SK-N-SH (cell line): ENCODE results near the gene CDKN2B-AS1. TPM values are rescaled to one million over a fixed set of nuclear protein-coding genes. Genes with fewer than 3 reads are reported as not detected.

Experiments
- CTCF ChIA-PET: fragments of 300-600, 350-600 bp; formaldehyde crosslinking; extraction: SDS; loops from one replicate; lab custom pipeline; 2021; lab: Yijun Ruan, JAX
- POLR2A ChIA-PET: fragments of 350-600 bp; sonication (Branson Sonifier 250); formaldehyde crosslinking; extraction: SDS; loops from one replicate; lab custom pipeline; 2020; ENCODE audit warnings: antibody characterized with exemption, inconsistent platforms; lab: Yijun Ruan, JAX
- DNase-seq: peaks from one replicate; pipeline ENCODE4 v3.0.0; 2012
- H2AFZ ChIP-seq: fragments of 200-600 bp; sonication (generic); 2 replicates; pipeline ENCODE4 v1.8.1; 2016; ENCODE audit warnings: antibody characterized with exemption, mild to moderate bottlenecking, low read depth
- H3F3A ChIP-seq: fragments of 200-600 bp; sonication (generic); replicated peaks from 2 replicates; pipeline ENCODE3; 2016; ENCODE audit warnings: antibody characterized with exemption, mild to moderate bottlenecking; ENCODE audit not compliant: insufficient read depth
- H3K27ac ChIP-seq, 2 experiments: fragments of 200-500 bp in 1 of 2; fragments of 200-600 bp in 1 of 2; sonication (Bioruptor generic) in 1 of 2; sonication (generic), shearing (Covaris generic) in 1 of 2; 2 replicates each; pipeline versions ENCODE4 v1.5.1 to v1.6.1; 2014 to 2016; ENCODE audit warnings: low read depth in 2 of 2, inconsistent platforms in 1 of 2, low read length in 1 of 2, mild to moderate bottlenecking in 1 of 2, mixed read lengths in 1 of 2
- H3K27me3 ChIP-seq: fragments of 200-600 bp; sonication (generic), shearing (Covaris generic); 2 replicates; pipeline ENCODE4 v1.6.1; 2016; ENCODE audit warnings: mixed run types; ENCODE audit not compliant: insufficient read depth
- H3K36me3 ChIP-seq, 2 experiments: fragments of 200-500 bp in 1 of 2; fragments of 200-600 bp in 1 of 2; sonication (Bioruptor generic) in 1 of 2; sonication (generic) in 1 of 2; replicated peaks in 1 of 2; 2 replicates each; pipeline versions ENCODE3 to v1.5.1; 2014 to 2016; ENCODE audit warnings: low read length in 1 of 2, mild to moderate bottlenecking in 1 of 2; ENCODE audit not compliant: insufficient read depth in 2 of 2, control insufficient read depth in 1 of 2
- H3K4me1 ChIP-seq, 2 experiments: fragments of 200-500 bp in 1 of 2; fragments of 200-600 bp in 1 of 2; sonication (Bioruptor generic) in 1 of 2; sonication (generic), shearing (Covaris generic) in 1 of 2; 2 replicates each; pipeline versions ENCODE4 v1.5.1 to v1.6.1; 2014 to 2016; ENCODE audit warnings: low read depth in 1 of 2, low read length in 1 of 2, mixed run types in 1 of 2; ENCODE audit not compliant: insufficient read depth in 2 of 2, control insufficient read depth in 1 of 2
- H3K4me2 ChIP-seq: fragments of 200-600 bp; sonication (generic), shearing (Covaris generic); 2 replicates; pipeline ENCODE4 v1.6.1; 2017; ENCODE audit warnings: mixed run types
- H3K4me3 ChIP-seq, 2 experiments: fragments of 200-500 bp in 1 of 2; fragments of 200-600 bp in 1 of 2; sonication (Bioruptor generic) in 1 of 2; sonication (generic), shearing (Covaris generic) in 1 of 2; 2 replicates each; pipeline versions ENCODE4 v1.5.1 to v1.8.1; 2014 to 2016; ENCODE audit warnings: low read depth in 2 of 2, inconsistent platforms in 1 of 2, low read length in 1 of 2, mild to moderate bottlenecking in 1 of 2, mixed read lengths in 1 of 2, moderate library complexity in 1 of 2
- H3K79me2 ChIP-seq: fragments of 200-600 bp; sonication (generic); 2 replicates; pipeline ENCODE4 v1.8.1; 2017; ENCODE audit warnings: mild to moderate bottlenecking; ENCODE audit not compliant: insufficient read depth
- H3K9ac ChIP-seq: fragments of 200-600 bp; sonication (generic); 2 replicates; pipeline ENCODE4 v1.6.1; 2017; ENCODE audit warnings: mixed run types
- H3K9me2 ChIP-seq: fragments of 200-600 bp; sonication (generic); 2 replicates; pipeline ENCODE4 v1.6.1; 2017; ENCODE audit warnings: mixed run types
- H3K9me3 ChIP-seq: fragments of 200-600 bp; sonication (generic); 2 replicates; pipeline ENCODE4 v1.6.1; 2017; ENCODE audit warnings: mixed run types, mild to moderate bottlenecking, moderate library complexity
- H4K20me1 ChIP-seq: fragments of 200-600 bp; sonication (generic); 2 replicates; pipeline ENCODE4 v1.6.1; 2017; ENCODE audit warnings: mild to moderate bottlenecking, mixed run types; ENCODE audit not compliant: insufficient read depth
- ELF1 ChIP-seq: IDR thresholded peaks from 2 replicates; pipeline ENCODE4 v1.4.0; 2012
- EP300 ChIP-seq, 2 experiments: IDR thresholded peaks; 2 replicates each; pipeline versions ENCODE4 v1.4.0 to v1.6.1; 2012; ENCODE audit warnings: borderline replicate concordance in 1 of 2, low read depth in 1 of 2, low read length in 1 of 2
- EZH2phosphoT487 ChIP-seq: fragments of 200-600 bp; sonication (generic); IDR thresholded peaks from 2 replicates; pipeline ENCODE4 v1.6.1; 2017; ENCODE audit warnings: low read depth, mixed run types, mild to moderate bottlenecking, antibody characterized with exemption, moderate library complexity, borderline replicate concordance
- FOSL2 ChIP-seq: IDR thresholded peaks from 2 replicates; pipeline ENCODE4 v1.4.0; 2012; ENCODE audit warnings: low read depth, mild to moderate bottlenecking, moderate library complexity, borderline replicate concordance
- FOXJ3 ChIP-seq: sonication (generic); formaldehyde crosslinking; IDR thresholded peaks from 2 replicates; pipeline ENCODE4 v1.5.1; 2020; ENCODE audit warnings: mild to moderate bottlenecking, missing genetic modification reagents
- GABPA ChIP-seq: IDR thresholded peaks from 2 replicates; pipeline ENCODE4 v1.4.0; 2012; ENCODE audit warnings: low read depth, mild to moderate bottlenecking
- GATA2 ChIP-seq: sonication (generic); formaldehyde crosslinking; IDR thresholded peaks from 2 replicates; pipeline ENCODE4 v1.5.0; 2020; ENCODE audit warnings: mild to moderate bottlenecking, missing genetic modification reagents
- MEF2A ChIP-seq: IDR thresholded peaks from 2 replicates; pipeline ENCODE4 v1.4.0; 2012; ENCODE audit warnings: low read depth, borderline replicate concordance
- NFIC ChIP-seq: IDR thresholded peaks from 2 replicates; pipeline ENCODE4 v1.4.0; 2012; ENCODE audit warnings: borderline replicate concordance
- NRF1 ChIP-seq: IDR thresholded peaks from 2 replicates; pipeline ENCODE4 v1.6.1; 2012; ENCODE audit warnings: low read depth, mild to moderate bottlenecking, low read length
- PBX3 ChIP-seq: IDR thresholded peaks from 2 replicates; pipeline ENCODE4; 2012
- RAD21 ChIP-seq: IDR thresholded peaks from 2 replicates; pipeline ENCODE4 v1.6.1; 2012; ENCODE audit warnings: mild to moderate bottlenecking, low read length
- RFX5 ChIP-seq: IDR thresholded peaks from 2 replicates; pipeline ENCODE4 v1.6.1; 2012; ENCODE audit warnings: mild to moderate bottlenecking, improper control_type of control experiment, low read length
- RXRA ChIP-seq: IDR thresholded peaks from 2 replicates; pipeline ENCODE4 v1.4.0; 2012; ENCODE audit warnings: low read depth, mild to moderate bottlenecking, borderline replicate concordance
- SMC3 ChIP-seq: IDR thresholded peaks from 2 replicates; pipeline ENCODE4 v1.6.1; 2012; ENCODE audit warnings: low read depth, low read length, improper control_type of control experiment
- TAF1 ChIP-seq: IDR thresholded peaks from 2 replicates; pipeline ENCODE4 v1.6.1; 2012; ENCODE audit warnings: low read depth, mild to moderate bottlenecking, low read length, moderate library complexity, borderline replicate concordance
- YY1 ChIP-seq: IDR thresholded peaks from 2 replicates; pipeline ENCODE4 v1.4.0; 2012; ENCODE audit warnings: low read depth, mild to moderate bottlenecking
- WGBS: methylation state at CpG from one replicate; pipeline ENCODE4 v1.1.6; 2017; ENCODE audit warnings: low lambda C conversion rate; 5-methylcytosine and 5-hydroxymethylcytosine counted together
- polyA plus RNA-seq, 3 experiments: library from polyadenylated mRNA; depleted of rRNA; stranded (reverse); fragments of >200 nt; gene quantifications; 2 replicates each; pipeline ENCODE4 v1.2.3, GENCODE V29; 2012
- TF ChIP-seq, protein P1 (sequence below): fragments of 150-350 bp; IDR thresholded peaks from 2 replicates; pipeline ENCODE4 v1.6.1; 2017; ENCODE audit warnings: antibody characterized with exemption, low read length, low read depth, borderline replicate concordance
- TF ChIP-seq, protein P2 (sequence below): IDR thresholded peaks from 2 replicates; pipeline ENCODE4 v1.6.1; 2012; ENCODE audit warnings: mild to moderate bottlenecking, low read depth, low read length, moderate library complexity
- TF ChIP-seq, protein P3 (sequence below): IDR thresholded peaks from 2 replicates; pipeline ENCODE4 v1.4.0; 2012; ENCODE audit warnings: low read depth, borderline replicate concordance

CDKN2B-AS1 gene
- polyA plus RNA-seq, 1 of the 3 experiments (the other 2 are of a cell fraction) = 0.25 TPM

DNA sequence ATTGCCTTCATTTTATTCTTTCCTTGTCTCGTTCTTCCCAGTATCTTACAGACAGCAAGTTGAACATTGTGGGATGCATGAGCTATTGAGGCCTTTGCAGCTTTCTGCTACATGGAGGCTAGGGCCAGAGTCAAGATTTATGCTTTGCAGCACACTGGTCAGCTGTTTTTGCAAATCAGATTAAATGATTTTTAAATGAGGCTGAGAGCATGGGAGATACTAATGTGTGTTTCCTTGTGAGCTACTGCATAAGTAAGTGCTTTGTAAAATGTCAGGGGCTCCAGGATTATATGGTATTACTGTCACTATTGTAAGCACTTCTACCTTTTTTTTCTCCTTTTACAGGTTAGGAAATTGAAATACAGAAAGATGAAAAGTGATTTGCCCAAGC, 125.6 kb downstream of the CDKN2B-AS1 start:
- Histone ChIP-seq H3F3A (peaks cover 6% of the 10 kb centered on the region), H3K79me2 (no peaks in the 10 kb centered on the region), H2AFZ (no peak overlapping the region), H3K9me3 (peaks cover 7% of the 10 kb centered on the region), H3K9ac (no peak overlapping the region), H3K36me3 (no peaks in the 10 kb centered on the region), H3K27ac (no peak overlapping the region), H3K27me3 (peaks cover 15% of the 10 kb centered on the region; the same call in 1 of the 2 replicates), H3K4me2 (no peak overlapping the region), H3K4me1 (peaks cover 0 to 10% of the 10 kb centered on the region in 2 experiments; a peak in 2 of 4 replicates), H3K4me3 (no peak overlapping the region), H4K20me1 (no peaks in the 10 kb centered on the region), H3K9me2 (no peaks in the 10 kb centered on the region)
- 83% methylated on average over 1 of the region's 1 CpG for WGBS
- TF ChIP-seq ELF1 (no peak), RXRA (no peak), RFX5 (no peak), SMC3 (no peak), TAF1 (no peak), EP300 (IDR thresholded peaks at IDR 0.05; ENCODE audit: borderline replicate concordance in 1 of 2, low read depth in 1 of 2, low read length in 1 of 2) (no peak), MEF2A (no peak), RAD21 (no peak)
- TF ChIP-seq, protein P1, sequence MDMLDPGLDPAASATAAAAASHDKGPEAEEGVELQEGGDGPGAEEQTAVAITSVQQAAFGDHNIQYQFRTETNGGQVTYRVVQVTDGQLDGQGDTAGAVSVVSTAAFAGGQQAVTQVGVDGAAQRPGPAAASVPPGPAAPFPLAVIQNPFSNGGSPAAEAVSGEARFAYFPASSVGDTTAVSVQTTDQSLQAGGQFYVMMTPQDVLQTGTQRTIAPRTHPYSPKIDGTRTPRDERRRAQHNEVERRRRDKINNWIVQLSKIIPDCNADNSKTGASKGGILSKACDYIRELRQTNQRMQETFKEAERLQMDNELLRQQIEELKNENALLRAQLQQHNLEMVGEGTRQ = no peak
- ChIA-PET CTCF (interaction anchor here (1.0 to 5.6 kb wide), 14 partner anchors 10 to 411 kb away, joined by 3 to 38 read pairs (median 4); partner anchors contain the start of gene CDKN2B), POLR2A (no interaction called here)
- no peak for DNase-seq

DNA sequence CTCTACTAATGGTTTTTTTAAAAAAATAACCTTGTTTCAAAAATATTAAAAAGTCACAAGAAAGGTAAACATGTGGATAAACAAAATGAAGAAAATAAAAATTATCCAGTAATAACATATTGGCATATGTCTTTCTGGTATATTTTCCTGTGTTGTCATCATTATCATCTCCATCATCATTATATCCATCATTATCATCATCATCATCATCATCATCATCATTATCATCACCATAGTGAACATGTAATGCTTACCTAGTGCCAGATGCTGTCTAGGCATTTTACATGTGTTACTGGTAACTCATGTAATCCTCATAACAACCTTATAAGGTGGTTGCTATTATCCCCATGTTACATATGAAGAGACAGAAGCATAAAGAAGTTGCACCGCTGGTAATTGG, 126.0 kb downstream of the CDKN2B-AS1 start:
- Histone ChIP-seq H3K4me3 (no peak overlapping the region), H3K79me2 (no peaks in the 10 kb centered on the region), H3K9me2 (no peaks in the 10 kb centered on the region), H3K9ac (no peak overlapping the region), H3K27ac (no peak overlapping the region), H3K27me3 (peaks cover 15% of the 10 kb centered on the region; the same call in 1 of the 2 replicates), H3K9me3 (peaks cover 7% of the 10 kb centered on the region), H3K36me3 (no peaks in the 10 kb centered on the region), H4K20me1 (no peaks in the 10 kb centered on the region), H3K4me2 (no peak overlapping the region), H3F3A (peaks cover 6% of the 10 kb centered on the region), H2AFZ (no peak overlapping the region), H3K4me1 (peaks cover 0 to 10% of the 10 kb centered on the region in 2 experiments; a peak in 1 of 4 replicates)
- DNase-seq = no peak
- ChIA-PET CTCF (interaction anchor here (1.0 to 5.6 kb wide), 8 partner anchors 11 to 349 kb away, joined by 3 to 38 read pairs (median 7); partner anchors contain the start of gene CDKN2B), POLR2A (no interaction called here)
- 0% methylated on average over 1 of the region's 1 CpG for WGBS
- TF ChIP-seq NFIC = no peak
- no peak for TF ChIP-seq FOSL2
- TF ChIP-seq RFX5 = no peak
- TF ChIP-seq, protein P2, sequence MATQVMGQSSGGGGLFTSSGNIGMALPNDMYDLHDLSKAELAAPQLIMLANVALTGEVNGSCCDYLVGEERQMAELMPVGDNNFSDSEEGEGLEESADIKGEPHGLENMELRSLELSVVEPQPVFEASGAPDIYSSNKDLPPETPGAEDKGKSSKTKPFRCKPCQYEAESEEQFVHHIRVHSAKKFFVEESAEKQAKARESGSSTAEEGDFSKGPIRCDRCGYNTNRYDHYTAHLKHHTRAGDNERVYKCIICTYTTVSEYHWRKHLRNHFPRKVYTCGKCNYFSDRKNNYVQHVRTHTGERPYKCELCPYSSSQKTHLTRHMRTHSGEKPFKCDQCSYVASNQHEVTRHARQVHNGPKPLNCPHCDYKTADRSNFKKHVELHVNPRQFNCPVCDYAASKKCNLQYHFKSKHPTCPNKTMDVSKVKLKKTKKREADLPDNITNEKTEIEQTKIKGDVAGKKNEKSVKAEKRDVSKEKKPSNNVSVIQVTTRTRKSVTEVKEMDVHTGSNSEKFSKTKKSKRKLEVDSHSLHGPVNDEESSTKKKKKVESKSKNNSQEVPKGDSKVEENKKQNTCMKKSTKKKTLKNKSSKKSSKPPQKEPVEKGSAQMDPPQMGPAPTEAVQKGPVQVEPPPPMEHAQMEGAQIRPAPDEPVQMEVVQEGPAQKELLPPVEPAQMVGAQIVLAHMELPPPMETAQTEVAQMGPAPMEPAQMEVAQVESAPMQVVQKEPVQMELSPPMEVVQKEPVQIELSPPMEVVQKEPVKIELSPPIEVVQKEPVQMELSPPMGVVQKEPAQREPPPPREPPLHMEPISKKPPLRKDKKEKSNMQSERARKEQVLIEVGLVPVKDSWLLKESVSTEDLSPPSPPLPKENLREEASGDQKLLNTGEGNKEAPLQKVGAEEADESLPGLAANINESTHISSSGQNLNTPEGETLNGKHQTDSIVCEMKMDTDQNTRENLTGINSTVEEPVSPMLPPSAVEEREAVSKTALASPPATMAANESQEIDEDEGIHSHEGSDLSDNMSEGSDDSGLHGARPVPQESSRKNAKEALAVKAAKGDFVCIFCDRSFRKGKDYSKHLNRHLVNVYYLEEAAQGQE = no peak
- no peak for TF ChIP-seq NRF1
- TF ChIP-seq FOXJ3 (CRISPR knock-in tag) = no peak
- no peak for TF ChIP-seq PBX3
- TF ChIP-seq GABPA = no peak
- TF ChIP-seq, protein P3, sequence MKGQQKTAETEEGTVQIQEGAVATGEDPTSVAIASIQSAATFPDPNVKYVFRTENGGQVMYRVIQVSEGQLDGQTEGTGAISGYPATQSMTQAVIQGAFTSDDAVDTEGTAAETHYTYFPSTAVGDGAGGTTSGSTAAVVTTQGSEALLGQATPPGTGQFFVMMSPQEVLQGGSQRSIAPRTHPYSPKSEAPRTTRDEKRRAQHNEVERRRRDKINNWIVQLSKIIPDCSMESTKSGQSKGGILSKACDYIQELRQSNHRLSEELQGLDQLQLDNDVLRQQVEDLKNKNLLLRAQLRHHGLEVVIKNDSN = no peak
- no peak for TF ChIP-seq YY1
- TF ChIP-seq EZH2phosphoT487 = no peak
- TF ChIP-seq GATA2 (CRISPR knock-in tag) = no peak
